Activated gamma-delta T cell treated with Interleukin-2 at 50 U/mL for 16 hours (primary cell): Measurements from ENCODE around the gene ZFYVE26.
"Not testable (repeated sequence)": the region's sequence is repeated elsewhere in the genome, so short reads cannot be mapped to it uniquely, and the experiment has no call there.

Source experiments
- DNase-seq: peaks from one replicate; pipeline ENCODE4 v3.0.0-alpha.2; 2020

Gene ZFYVE26

DNA sequence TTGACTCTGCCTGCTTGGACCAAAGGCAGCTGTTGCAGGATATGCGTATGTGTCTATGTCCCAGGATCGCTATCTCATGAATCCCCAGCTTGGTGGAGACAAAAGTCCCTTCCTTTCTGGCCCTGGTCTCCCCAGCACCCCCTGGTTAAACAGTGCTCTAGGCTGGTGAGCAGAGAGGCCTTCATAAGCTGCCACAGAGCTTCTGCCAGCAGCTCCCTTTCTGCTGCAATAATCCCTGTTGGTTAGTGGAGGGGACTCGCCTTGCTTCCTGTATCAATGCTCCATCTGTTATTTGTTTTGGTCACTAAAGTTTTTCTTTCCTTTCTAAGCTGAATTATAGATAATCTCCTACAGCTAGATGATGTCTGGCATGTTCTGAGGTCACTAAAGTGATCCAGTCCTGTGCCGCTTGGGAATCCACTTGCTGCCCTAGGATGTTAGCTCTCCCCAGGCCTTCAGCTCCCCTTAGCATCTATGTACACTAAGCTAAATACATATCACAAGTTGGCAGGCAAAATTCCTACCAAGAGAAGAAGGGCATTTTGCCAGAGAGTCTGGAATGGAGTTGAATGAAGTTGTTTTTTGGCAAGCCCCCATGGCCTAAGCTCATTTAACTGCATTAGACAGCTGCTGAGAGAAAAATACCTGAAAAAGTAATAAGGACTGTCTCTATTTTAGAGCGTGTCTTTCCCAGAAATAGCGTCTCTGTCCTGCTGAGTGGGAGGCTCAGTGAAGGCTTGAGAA, 66.9 kb downstream of the ZFYVE26 start:
- no peak for DNase-seq

DNA sequence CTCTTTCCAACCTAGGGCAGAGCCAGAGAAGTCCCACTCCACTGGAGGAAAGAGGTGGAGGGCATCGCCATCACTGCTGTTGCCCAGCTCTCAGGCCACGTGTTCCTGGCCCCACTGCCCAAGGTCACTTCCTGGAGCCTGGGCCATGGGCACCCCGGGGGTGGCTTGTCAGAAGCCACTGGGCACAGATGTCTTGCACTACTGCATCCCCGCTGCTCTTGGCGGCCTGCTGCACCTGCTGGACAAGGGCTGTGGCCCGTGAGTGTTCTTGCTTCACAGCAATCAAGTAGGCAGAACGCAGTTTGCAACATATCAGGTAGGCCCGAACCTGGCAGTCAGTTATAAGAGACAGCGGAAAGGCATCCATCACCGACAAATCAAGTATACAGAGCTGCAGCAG, 68.1 kb downstream of the ZFYVE26 start:
- DNase-seq = no peak

DNA sequence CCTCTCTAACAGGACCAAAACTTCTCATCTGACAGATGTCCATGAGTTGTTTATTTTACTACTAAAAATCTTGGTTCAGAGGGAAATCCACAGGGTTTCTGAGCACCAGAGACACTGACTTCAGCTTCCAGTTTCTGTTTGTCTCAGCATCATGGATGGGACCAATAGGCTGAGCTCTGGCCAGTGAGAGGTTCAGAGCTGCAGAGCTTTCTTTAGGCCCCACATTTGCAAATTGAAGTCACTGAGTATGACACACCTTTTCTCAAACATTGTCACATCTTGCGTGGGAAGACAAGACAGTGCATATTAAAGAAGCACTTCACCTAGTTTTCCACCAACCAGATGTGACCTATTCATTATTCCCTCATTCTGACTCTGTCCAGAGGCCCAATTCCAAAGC, 69.5 kb downstream of the ZFYVE26 start:
- DNase-seq = no peak

DNA sequence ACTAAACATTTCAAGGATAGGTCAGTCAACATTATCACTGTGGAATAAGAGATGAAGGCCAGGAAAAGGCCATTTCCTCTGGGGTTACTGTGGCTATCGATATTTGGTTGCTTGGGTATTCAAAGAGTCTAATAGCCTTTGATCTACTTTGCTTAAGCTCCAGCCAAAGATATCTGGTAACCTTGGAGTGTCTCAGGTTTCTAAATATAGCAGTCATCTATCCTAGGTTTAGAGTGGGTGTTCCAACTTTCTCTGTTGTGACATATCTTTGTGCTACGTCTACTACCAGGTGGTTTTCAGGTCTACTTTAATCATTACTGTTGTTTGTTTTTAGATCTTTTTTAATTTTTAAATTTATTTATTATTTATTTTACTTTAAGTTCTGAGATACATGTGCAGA, 72.3 kb downstream of the ZFYVE26 start:
- no peak for DNase-seq

DNA sequence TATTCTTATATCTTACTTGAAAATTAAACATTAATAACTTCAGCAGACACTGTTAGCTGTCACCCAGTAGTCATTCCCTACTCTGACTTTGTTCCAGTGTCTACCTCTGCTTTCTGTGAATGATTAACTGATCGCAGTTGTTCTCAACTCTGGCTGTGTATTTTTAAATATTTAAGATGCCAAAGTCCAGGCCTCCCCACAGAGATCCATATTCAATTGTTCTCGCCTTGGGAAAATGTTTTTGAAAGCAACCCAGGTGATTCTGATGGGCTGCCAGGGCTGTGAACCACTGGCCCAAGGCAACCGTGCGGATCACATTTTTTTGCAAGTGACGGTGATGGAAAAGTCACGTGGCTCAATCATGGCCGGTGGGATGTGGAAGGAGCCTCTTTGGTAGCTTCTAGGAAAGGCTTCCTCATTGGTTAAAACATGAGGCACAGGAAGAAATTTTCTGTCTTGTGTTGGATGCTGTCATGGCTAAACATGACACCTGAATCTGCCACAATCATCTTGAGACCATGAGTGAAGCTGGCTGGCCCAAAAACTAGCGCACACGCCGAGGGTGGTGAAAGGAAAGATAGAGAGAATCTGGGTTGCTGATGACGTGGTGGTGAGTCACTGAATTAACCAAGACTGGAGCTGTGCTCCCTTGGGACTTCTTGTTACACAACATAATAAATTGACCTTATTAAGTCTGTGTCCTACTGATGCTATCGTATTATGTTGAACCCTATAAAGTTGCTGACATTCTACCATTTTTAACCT, 77.5 kb downstream of the ZFYVE26 start:
- DNase-seq = no peak

DNA sequence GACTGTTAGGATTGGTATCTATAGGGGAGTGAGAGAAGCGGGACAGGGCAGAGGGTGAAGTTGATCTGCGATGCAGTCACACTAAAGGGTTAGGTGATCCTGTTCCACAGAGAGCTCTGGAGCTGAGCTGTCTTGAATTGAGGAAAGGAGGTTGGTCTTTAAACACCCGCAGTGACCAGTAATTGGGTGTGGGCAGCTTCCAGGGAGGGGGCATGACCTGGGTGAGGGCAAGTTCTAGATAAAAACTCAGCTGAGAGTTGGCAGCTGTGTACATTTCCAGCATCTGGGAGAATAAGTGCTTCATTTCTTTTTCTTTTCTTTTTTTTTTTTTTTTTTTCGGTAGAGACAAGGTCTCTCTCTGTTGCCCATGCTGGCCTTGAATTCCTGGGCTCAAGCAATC, 79.6 kb downstream of the ZFYVE26 start:
- no peak for DNase-seq

DNA sequence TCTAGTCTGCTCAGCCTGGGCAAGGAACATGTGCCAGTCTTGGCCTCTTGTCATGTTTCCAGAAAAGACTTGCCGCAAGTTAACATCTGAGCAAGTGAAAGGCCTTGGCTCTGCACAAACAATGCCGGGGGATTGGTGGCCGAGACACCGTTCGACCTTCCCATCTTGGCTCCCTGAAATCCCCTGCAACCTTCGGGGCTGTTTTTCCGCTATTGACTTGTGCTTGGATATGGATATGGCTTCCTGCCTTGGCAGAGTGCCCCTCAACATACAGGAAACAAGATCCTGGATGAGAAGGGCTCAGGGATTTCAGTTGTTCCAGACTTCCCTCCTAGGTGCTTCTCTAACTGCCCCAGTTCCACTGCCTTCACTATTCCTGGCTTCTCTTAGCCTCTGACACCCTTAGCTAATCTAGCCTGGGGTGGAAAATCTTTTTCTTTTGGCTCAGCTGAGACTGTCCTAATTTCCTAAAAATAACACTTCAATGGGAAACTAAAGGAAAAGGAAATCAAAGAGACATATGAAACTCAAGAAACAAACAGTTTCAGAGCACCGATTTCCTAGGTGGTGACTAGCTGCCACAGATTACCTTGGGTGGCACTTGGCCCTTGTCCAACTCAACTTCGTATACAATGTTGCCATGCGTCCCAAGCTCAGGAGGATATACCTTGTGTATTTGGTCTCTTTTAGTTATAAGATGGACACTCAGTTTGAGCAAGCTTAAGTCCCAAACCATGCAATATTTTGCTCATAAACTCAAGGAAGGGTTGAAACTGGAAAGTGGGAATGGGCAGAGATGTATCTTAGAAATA, 80.8 kb downstream of the ZFYVE26 start:
- DNase-seq = no peak

DNA sequence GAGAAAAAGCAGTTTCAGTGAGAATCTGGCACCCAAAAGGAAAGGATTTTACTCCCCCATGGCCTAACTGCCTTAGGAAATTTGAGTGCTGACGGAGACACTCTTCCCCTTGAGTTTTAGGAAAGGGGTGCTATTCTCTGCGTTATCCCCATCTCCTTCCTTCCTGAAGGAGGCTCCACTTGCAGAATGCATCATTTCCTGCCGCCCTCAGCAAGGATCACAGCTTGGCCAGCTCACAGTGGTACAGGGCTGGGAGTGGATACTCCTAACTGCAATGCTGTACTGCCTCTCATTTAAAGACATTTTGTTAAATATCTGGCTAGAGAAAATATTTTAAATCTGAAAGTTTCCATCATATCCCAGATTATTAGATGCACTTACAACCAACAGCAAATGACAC, 81.7 kb downstream of the ZFYVE26 start:
- no peak for DNase-seq

DNA sequence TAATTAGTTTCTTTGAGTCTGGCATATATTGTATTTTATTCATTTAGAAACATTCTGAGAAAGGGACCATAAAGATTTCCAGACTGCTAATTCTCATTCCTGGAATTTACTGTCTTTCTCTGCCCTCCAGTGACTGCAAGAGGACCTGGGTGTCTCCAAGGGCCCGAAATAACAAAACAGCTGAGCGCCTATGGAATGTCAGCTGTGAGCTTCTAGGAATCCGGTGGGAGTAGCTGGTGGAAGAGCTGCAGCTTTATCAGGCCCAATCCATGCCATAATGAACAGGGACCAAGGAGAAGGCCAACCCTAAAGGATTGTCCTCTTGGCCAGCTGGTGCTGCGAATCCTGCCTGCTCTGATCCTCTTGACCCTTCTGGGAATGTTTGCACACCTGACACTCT, 82.8 kb downstream of the ZFYVE26 start:
- DNase-seq = no peak

DNA sequence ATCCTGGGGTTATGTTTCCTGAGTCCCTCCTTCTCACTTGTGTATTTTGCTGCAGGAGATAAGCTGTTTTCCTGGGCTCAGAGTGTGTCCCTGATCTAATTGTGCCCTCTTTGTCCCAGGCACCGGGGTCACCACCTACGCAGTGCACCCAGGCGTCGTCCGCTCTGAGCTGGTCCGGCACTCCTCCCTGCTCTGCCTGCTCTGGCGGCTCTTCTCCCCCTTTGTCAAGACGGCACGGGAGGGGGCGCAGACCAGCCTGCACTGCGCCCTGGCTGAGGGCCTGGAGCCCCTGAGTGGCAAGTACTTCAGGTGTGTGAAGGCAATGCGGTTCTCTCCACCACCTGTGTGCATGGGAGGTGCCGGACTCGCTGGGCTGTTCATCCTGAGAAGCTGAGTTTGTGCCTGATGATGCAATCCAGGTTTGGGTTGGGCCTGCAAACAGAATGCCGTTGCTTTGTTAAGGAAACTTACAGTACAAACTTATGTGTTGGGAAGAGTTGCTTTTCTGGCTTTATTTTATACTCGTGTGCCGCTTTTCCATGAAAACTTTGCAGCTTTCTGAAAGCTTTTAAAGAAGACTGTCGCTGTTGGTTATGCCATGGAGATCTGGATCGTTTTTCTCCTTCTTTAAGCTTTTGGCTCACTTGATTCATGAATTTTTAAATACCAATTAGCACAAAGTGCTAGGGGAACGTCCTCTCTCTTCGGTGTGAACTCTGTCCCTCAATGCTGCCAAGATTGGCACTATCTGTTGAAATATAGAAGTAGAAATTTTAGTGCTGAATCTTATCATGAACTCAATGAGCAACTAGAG, 87.1 kb downstream of the ZFYVE26 start:
- no peak for DNase-seq

DNA sequence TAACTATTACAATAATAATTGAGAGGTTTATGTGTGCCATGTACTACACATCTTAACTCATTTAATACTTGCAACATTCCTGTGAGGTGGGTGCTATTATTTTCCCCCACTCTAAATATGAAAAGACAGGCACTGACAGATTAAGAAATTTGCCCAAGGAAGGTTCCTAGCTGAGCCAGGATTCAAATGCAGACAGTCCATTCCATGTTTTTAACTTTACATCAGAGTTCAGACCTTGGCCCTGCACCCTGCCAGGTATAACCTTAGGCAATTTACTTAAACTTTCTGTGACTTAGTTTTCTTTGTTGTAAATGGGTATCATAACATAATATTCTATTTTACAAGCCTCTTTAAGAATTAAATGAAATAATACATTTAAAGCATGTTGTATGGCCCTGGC, 88.1 kb downstream of the ZFYVE26 start:
- DNase-seq = no peak

DNA sequence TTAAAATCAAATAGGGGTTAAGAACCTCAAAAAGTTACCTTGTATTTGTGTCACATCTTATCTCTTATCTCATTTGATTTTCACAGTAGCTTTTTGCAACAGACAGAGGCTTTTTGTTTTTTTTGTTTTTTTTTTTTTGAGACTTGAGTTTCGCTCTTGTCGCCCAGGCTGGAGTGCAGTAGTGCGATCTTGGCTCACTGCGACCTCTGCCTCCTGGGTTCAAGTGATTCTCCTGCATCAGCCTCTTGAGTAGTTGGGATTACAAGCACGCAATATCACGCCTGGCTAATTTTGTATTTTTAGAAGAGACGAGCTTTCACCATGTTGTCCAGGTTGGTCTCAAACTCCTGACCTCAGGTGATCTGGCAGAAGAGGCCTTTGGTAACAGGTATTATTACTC, 89.0 kb downstream of the ZFYVE26 start:
- no peak for DNase-seq

DNA sequence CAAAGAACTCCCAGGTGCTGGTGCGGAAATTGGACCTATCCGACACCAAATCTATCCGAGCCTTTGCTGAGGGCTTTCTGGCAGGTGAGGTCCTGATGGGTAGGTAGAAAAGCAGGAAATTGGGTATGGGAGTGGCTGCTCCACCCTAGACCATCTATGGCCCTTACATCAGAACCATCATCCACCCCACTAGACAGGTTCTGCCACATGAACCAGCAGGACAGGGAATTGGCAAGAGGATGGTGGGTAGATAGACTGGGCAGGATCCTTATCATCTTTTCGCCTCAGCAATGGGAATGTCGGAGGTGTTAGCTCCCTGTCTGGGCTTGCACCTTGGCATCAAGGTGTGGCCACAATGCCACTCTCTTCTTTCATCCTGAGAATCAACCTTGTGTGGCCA, 91.2 kb downstream of the ZFYVE26 start:
- DNase-seq = no peak

DNA sequence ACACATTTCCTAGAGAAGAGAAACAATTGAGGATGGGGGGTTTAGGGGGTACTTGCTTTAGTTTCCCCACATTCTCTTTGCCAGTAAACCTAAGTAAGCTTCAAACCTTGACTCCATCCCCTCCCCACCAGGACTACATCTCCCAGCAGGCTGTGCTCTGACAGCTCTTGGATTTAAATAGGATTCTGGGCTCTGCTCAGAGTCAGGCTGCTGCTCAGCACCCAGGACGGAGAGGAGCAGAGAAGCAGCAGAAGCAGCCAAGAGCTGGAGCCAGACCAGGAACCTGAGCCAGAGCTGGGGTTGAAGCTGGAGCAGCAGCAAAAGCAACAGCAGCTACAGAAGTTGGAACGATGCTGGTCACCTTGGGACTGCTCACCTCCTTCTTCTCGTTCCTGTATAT, 94.1 kb downstream of the ZFYVE26 start:
- no peak for DNase-seq

DNA sequence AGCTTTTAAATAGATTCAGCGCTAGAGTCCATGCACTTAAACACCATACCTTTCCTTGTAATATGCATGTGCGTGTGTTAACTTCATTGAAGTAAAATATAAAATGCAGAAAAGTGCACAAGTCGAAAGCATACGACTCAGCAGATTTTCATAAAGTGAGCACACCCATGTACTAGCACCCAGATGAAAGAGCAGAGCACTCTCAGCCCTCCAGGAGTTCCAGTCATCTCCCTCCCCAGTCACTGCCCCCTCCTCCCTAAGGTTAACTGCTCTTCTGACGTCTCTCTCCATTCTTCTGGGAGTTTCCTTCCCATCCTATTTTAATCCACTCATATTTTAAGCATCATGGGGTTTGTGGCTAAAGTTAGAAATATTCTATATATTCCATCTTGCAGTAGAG, 94.5 kb downstream of the ZFYVE26 start:
- no peak for DNase-seq

DNA sequence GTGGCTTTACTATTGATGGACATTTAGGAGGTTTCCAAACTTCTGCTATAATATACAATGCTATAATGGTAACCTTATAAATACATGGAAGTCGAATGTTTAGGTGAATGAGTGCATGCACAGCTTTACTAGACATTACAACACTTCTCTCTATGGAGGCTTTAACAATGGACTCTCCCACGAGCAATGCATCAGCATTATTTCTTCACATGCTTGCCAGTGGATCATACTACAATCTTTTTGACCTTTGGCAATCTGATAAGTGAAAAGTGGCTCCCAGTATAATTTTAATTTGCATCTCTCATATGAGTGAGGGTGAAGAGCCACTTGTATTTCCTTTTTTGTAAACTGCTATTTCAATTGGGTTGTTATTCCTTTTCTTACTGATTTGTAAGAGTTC, 96.5 kb downstream of the ZFYVE26 start:
- DNase-seq = no peak

DNA sequence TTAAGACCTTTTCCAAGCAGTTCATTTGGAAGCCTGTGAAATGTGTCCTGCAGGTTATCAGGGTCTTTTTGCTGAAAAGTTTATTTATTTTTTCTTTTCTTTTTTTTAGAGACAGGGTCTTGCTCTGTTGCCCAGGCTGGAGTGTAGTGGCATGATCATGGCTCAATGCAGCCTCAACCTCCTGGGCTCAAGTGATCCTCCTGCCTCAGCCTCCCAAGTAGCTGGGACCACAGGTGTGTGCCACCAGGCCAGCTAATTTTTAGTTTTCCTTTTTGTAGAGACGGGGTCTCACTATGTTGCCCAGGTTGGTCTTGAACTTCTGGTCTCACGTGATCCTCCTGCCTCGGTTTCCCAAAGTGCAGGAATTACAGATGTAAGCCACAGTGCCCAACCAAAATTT, 97.0 kb downstream of the ZFYVE26 start:
- not testable (repeated sequence) for DNase-seq

DNA sequence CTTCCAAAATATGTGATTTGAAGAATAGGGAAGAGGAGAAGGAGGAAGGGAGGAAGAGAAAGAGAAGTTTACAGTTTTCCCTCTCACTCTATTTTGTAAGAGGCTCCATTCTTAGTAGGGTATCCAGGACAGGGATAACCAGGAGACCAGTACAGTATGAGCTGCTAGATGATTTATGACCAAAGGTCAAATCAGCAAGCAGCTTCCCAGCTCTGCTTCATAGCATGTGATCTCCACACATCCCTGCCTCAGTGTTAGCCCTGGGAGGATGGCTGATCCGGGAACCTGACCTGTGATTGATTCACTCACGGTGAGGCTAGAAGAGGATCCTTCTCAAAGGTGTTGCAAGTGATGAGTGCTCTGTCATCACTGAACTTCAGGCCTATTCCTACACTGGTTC, 98.1 kb downstream of the ZFYVE26 start:
- DNase-seq = no peak

DNA sequence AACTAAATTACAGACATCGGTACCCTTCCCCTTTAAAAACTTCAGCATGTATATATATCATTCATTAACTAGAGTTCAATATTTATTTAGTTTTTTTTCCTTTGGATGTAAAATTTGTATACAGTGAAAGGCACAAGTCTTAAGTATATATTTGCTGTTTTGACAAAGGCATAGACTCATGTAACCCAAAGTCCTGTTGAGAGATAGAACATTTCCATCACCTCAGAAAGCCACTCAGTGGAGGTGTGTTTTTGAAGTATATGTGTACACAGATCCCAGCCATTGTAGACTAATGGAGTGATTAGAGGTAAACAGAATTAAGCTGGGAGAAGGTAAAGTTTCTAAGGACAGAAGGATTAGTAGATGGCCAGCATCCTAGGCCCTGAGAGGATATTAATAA, 99.3 kb downstream of the ZFYVE26 start:
- DNase-seq = no peak

DNA sequence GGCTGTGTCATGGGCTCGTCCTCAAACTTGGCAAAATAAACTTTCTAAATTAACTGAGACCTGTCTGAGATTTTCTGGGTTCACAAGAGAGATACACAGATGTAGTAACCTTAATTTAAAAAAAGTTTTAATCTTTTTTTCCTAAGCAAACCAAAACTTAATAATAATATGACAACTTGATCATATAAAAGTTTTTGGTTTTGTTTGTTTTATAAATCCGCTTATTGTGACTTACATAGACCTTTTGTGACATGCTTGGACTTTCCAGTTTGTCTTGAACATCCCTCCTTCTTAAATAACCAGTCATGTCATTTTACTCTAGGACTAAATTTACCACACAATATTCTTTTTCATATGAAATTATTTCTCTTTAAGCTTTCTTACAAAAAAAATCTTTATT, 106.2 kb downstream of the ZFYVE26 start:
- DNase-seq = no peak

DNA sequence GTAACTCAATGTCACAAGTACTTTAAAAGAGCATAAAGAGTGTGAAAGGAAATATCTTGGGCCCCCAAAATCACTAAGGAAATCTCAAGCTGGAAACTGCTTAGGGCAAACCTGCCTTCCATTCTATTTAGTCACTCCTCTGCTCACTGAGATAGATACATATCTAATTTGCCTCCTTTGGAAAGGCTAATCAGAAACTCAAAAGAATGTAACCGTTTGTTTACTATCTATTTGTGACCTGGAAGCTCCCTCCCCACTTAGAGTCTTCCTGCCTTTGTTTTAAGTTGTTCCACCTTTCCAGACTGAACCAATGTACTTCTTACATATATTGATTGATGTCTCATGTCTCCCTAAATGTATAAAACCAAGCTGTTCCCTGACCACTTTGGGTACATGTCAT, 106.6 kb downstream of the ZFYVE26 start:
- DNase-seq = not testable (repeated sequence)

DNA sequence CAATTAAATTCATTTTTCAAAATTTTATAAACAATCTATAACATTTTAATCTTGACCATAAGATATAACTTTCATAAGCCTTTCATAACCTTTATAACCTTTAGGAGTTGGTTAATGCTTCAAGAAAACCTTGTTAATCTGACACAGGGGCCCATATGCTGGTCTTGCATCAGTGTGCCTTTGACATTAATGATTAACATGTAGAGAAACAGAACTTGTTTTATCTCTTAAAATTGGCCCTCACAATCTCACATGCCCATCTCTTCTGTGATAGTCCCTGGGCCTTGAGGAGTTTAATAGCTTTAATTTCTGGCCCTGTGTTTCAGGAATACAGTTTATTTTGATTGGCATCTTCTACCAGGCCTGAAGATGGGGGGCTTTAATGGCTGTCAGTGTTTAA, 107.0 kb downstream of the ZFYVE26 start:
- not testable (repeated sequence) for DNase-seq

DNA sequence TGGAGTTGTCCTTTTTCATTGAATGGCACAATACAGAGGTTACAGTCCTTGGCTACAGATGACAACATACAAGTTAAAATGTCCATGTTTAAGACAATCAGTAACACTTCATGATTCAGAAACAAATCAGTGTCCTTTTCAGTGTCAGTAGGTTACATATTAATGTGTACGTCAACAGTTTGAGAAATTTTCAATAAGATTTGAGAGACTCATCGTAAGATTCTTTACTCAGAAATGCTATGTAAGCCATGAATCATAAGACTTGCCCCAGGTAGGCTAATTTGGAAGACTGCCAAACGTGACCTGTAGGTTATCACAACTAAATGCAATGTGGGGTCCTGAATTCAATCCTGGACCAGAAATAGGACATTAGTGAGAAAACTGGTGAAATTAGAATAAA, 111.2 kb downstream of the ZFYVE26 start:
- no peak for DNase-seq
